ENCODE data around the gene BTBD19. TPM values are rescaled to one million over a fixed set of nuclear protein-coding genes. Genes with fewer than 3 reads are reported as not detected.

The BTBD19 gene
- polyA plus RNA-seq, 2 of the 4 experiments (the other 2 are of a cell fraction), result 4.7 to 7.4 TPM

DNA sequence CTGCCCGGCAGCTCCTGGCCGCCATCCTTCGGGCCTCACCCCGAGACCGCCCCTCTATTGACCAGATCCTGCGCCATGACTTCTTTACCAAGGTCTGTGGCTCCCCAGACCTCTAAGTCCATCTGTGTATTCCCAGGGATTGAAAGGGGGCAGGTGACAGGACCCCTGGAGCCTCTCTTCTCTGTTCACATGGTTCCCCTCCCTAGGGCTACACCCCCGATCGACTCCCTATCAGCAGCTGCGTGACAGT lies 5.3 kb upstream of the BTBD19 start:
- no peak for DNase-seq (ENCODE audit: low read depth in 1 of 2, low spot score in 1 of 2)
- Histone ChIP-seq H3K9me3 (no peaks in the 10 kb centered on the region), H3K4me2 (peak overlapping the region; percentile 96; the same call in 2 of the 3 replicates), H3K27ac (peak overlapping the region in 1 of 2 experiments; percentile 91; a peak in 1 of 6 replicates), H3K4me1 (peaks cover 61% of the 10 kb centered on the region), H3K4me3 (no peak overlapping the region)
- no peak for ATAC-seq
- CTCF ChIA-PET, result interaction anchor here (1.2 to 3.9 kb wide), 3 partner anchors 10 to 16 kb away, joined by 3 to 9 read pairs (median 4); partner anchors contain the start of gene BEST4
- TF ChIP-seq ESRRA (IDR thresholded peaks at IDR 0.05; ENCODE audit: borderline replicate concordance, low read length), result no peak
- TF ChIP-seq SREBF2 (IDR thresholded peaks at IDR 0.05), result no peak
- TF ChIP-seq JUN (IDR thresholded peaks at IDR 0.05), result no peak
- TF ChIP-seq MAZ (IDR thresholded peaks at IDR 0.05; ENCODE audit: borderline replicate concordance, low read depth, low read length), result no peak
- no peak for TF ChIP-seq KDM5A (IDR thresholded peaks at IDR 0.05)
- TF ChIP-seq POLR2A (IDR thresholded peaks at IDR 0.05; ENCODE audit: low read length), result no peak
- no peak for TF ChIP-seq KDM1A (IDR thresholded peaks at IDR 0.05; ENCODE audit: low read depth)
- TF ChIP-seq HDAC2 (IDR thresholded peaks at IDR 0.05), result no peak
- no peak for TF ChIP-seq CHD4 (IDR thresholded peaks at IDR 0.05; ENCODE audit: borderline replicate concordance)
- TF ChIP-seq TP53 (CRISPR knock-in tag; IDR thresholded peaks at IDR 0.05), result no peak
- TF ChIP-seq SMC3 (IDR thresholded peaks at IDR 0.05), result no peak
- 91% methylated on average over 6 of the region's 9 CpGs for WGBS (ENCODE audit: missing lambda C conversion rate)
- POLR2A ChIA-PET, result no interaction called here
- FAIRE-seq, result no peak

DNA sequence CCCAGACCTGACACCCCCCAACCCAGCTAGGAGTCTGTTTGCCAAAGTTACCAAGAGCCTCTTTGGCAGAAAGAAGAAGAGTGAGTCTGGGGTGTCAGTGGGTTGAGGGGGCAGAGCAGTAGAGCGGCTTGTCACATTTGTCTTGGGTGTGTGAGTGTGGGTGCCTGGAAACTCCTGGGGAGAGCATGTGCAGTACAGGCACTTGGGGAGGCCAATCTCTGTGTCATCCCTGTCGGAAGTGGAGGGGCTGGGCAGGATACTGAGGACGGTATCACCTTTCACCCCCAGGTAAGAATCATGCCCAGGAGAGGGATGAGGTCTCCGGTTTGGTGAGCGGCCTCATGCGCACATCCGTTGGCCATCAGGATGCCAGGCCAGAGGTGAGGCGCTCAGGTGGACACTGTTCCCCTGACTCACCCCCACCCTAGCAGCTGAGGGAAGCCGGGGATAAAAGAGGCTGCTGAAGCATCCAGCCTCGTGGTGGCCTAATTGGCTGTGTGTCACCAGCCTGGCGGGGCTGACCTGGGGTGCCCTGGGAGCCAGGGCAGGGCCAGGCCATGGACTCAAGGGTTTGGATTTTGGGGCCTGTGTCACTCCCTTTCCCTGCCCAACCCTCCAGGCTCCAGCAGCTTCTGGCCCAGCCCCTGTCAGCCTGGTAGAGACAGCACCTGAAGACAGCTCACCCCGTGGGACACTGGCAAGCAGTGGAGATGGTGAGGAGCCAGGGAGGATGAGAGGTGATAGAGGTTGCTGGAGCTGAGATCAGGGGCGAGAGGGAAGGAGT lies 4.8 kb upstream of the BTBD19 start:
- POLR2A ChIA-PET, result no interaction called here
- 94% methylated on average over 9 of the region's 13 CpGs for WGBS (ENCODE audit: missing lambda C conversion rate)
- DNase-seq (ENCODE audit: low read depth in 1 of 2, low spot score in 1 of 2) (no peak), FAIRE-seq (no peak), ATAC-seq (no peak)
- CTCF ChIA-PET, result interaction anchor here (0.6 to 3.9 kb wide), 3 partner anchors 10 to 16 kb away, joined by 3 to 9 read pairs (median 4); partner anchors contain the start of gene BEST4
- peak overlapping the region; percentile 96; the same call in 2 of the 3 replicates for H3K4me2 ChIP-seq
- no peak for TF ChIP-seq HEYL (CRISPR knock-in tag; IDR thresholded peaks at IDR 0.05)
- TF ChIP-seq, protein P1, sequence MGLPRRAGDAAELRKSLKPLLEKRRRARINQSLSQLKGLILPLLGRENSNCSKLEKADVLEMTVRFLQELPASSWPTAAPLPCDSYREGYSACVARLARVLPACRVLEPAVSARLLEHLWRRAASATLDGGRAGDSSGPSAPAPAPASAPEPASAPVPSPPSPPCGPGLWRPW (IDR thresholded peaks at IDR 0.05), result no peak
- TF ChIP-seq TFCP2L1 (CRISPR knock-in tag; IDR thresholded peaks at IDR 0.05), result no peak
- no peak for TF ChIP-seq FOSL2 (IDR thresholded peaks at IDR 0.05)
- no peak for TF ChIP-seq FOSL2 (CRISPR knock-in tag; IDR thresholded peaks at IDR 0.05)
- TF ChIP-seq, protein P2, sequence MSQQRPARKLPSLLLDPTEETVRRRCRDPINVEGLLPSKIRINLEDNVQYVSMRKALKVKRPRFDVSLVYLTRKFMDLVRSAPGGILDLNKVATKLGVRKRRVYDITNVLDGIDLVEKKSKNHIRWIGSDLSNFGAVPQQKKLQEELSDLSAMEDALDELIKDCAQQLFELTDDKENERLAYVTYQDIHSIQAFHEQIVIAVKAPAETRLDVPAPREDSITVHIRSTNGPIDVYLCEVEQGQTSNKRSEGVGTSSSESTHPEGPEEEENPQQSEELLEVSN (IDR thresholded peaks at IDR 0.05; ENCODE audit: borderline replicate concordance, low read depth), result no peak
- no peak for TF ChIP-seq NPAS2 (CRISPR knock-in tag; IDR thresholded peaks at IDR 0.05; ENCODE audit: borderline replicate concordance)
- no peak for TF ChIP-seq FOSB (CRISPR knock-in tag; IDR thresholded peaks at IDR 0.05)
- TF ChIP-seq MAZ (IDR thresholded peaks at IDR 0.05; ENCODE audit: borderline replicate concordance, low read depth, low read length), result no peak
- TF ChIP-seq ZSCAN20 (CRISPR knock-in tag; IDR thresholded peaks at IDR 0.05), result no peak
- TF ChIP-seq CEBPB (IDR thresholded peaks at IDR 0.05), result no peak
- TF ChIP-seq HOXA7 (CRISPR knock-in tag; IDR thresholded peaks at IDR 0.05), result no peak
- H3K9me3 ChIP-seq, result no peaks in the 10 kb centered on the region
- peak overlapping the region in 1 of 2 experiments; percentile 91; a peak in 3 of 6 replicates for H3K27ac ChIP-seq
- H3K4me3 ChIP-seq, result no peak overlapping the region
- H3K4me1 ChIP-seq, result peaks cover 64% of the 10 kb centered on the region

DNA sequence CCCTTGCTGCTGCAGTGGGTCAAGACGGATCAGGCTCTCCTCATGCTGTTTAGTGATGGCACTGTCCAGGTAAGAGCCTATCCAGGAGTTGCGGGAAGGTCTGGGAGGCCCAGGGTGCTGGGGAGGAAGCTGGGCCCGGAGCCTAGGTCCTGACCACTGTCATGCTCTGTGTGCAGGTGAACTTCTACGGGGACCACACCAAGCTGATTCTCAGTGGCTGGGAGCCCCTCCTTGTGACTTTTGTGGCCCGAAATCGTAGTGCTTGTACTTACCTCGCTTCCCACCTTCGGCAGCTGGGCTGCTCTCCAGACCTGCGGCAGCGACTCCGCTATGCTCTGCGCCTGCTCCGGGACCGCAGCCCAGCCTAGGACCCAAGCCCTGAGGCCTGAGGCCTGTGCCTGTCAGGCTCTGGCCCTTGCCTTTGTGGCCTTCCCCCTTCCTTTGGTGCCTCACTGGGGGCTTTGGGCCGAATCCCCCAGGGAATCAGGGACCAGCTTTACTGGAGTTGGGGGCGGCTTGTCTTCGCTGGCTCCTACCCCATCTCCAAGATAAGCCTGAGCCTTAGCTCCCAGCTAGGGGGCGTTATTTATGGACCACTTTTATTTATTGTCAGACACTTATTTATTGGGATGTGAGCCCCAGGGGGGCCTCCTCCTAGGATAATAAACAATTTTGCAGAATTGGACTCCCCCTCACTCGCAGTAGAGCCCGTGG lies 2.9 kb upstream of the BTBD19 start:
- Histone ChIP-seq H3K4me2 (no peak overlapping the region; the same call in 2 of the 3 replicates), H3K4me3 (no peak overlapping the region), H3K9me3 (no peaks in the 10 kb centered on the region), H3K4me1 (peaks cover 73% of the 10 kb centered on the region), H3K27ac (peak overlapping the region; percentile 98 to 99; a peak in 5 of 6 replicates)
- WGBS (ENCODE audit: missing lambda C conversion rate), result 88% methylated on average over 12 of the region's 20 CpGs
- DNase-seq (ENCODE audit: low read depth in 1 of 2, low spot score in 1 of 2) (no peak), FAIRE-seq (no peak), ATAC-seq (no peak)
- TF ChIP-seq CHD4 (IDR thresholded peaks at IDR 0.05; ENCODE audit: borderline replicate concordance) (no peak), ZNF302 (CRISPR knock-in tag; IDR thresholded peaks at IDR 0.05) (no peak), MAZ (IDR thresholded peaks at IDR 0.05; ENCODE audit: borderline replicate concordance, low read depth, low read length) (no peak), RFX5 (IDR thresholded peaks at IDR 0.05) (no peak), RAD21 (conservative IDR thresholded peaks at IDR 0.05 in 1 of 2, IDR thresholded peaks at IDR 0.05 in 1 of 2) (no peak), ESRRA (IDR thresholded peaks at IDR 0.05; ENCODE audit: borderline replicate concordance, low read length) (no peak)
- TF ChIP-seq, protein P3, sequence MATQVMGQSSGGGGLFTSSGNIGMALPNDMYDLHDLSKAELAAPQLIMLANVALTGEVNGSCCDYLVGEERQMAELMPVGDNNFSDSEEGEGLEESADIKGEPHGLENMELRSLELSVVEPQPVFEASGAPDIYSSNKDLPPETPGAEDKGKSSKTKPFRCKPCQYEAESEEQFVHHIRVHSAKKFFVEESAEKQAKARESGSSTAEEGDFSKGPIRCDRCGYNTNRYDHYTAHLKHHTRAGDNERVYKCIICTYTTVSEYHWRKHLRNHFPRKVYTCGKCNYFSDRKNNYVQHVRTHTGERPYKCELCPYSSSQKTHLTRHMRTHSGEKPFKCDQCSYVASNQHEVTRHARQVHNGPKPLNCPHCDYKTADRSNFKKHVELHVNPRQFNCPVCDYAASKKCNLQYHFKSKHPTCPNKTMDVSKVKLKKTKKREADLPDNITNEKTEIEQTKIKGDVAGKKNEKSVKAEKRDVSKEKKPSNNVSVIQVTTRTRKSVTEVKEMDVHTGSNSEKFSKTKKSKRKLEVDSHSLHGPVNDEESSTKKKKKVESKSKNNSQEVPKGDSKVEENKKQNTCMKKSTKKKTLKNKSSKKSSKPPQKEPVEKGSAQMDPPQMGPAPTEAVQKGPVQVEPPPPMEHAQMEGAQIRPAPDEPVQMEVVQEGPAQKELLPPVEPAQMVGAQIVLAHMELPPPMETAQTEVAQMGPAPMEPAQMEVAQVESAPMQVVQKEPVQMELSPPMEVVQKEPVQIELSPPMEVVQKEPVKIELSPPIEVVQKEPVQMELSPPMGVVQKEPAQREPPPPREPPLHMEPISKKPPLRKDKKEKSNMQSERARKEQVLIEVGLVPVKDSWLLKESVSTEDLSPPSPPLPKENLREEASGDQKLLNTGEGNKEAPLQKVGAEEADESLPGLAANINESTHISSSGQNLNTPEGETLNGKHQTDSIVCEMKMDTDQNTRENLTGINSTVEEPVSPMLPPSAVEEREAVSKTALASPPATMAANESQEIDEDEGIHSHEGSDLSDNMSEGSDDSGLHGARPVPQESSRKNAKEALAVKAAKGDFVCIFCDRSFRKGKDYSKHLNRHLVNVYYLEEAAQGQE (IDR thresholded peaks at IDR 0.05), result no peak
- TF ChIP-seq, protein P4, sequence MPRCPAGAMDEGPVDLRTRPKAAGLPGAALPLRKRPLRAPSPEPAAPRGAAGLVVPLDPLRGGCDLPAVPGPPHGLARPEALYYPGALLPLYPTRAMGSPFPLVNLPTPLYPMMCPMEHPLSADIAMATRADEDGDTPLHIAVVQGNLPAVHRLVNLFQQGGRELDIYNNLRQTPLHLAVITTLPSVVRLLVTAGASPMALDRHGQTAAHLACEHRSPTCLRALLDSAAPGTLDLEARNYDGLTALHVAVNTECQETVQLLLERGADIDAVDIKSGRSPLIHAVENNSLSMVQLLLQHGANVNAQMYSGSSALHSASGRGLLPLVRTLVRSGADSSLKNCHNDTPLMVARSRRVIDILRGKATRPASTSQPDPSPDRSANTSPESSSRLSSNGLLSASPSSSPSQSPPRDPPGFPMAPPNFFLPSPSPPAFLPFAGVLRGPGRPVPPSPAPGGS (IDR thresholded peaks at IDR 0.05), result no peak
- TF ChIP-seq, protein P1 (IDR thresholded peaks at IDR 0.05), result no peak
- CTCF ChIA-PET, result interaction anchor here (0.5 to 3.9 kb wide), 4 partner anchors 9 to 77 kb away, joined by 3 to 9 read pairs (median 5); partner anchors contain the start of gene BEST4
- POLR2A ChIA-PET, result interaction anchor here (1.0 kb wide), 1 partner anchor 14 kb away, joined by 3 read pairs; no protein-coding TSS in a partner anchor
